ENCODE results near the gene ARNT2. TPM values are rescaled to one million over a fixed set of nuclear protein-coding genes. Genes with fewer than 3 reads are reported as not detected.

The ARNT2 gene
- polyA plus RNA-seq, 1 of the 3 experiments (the other 2 are of a cell fraction): 17.0 TPM

- TF ChIP-seq FOSL2 (IDR thresholded peaks at IDR 0.05; ENCODE audit: borderline replicate concordance, low read depth) (peak; percentile 78), MAX (IDR thresholded peaks at IDR 0.05; ENCODE audit: low read depth) (no peak), USF1 (IDR thresholded peaks at IDR 0.05; ENCODE audit: borderline replicate concordance, low read depth) (no peak), RAD21 (IDR thresholded peaks at IDR 0.05; ENCODE audit: low read length) (no peak), CHD2 (IDR thresholded peaks at IDR 0.05; ENCODE audit: low read length, partially characterized antibody) (no peak), RXRA (IDR thresholded peaks at IDR 0.05; ENCODE audit: borderline replicate concordance, low read depth) (no peak), IRF3 (IDR thresholded peaks at IDR 0.05; ENCODE audit: low read depth, low read length) (no peak), RFX5 (IDR thresholded peaks at IDR 0.05; ENCODE audit: low read length) (no peak)
- TF ChIP-seq, protein P1, sequence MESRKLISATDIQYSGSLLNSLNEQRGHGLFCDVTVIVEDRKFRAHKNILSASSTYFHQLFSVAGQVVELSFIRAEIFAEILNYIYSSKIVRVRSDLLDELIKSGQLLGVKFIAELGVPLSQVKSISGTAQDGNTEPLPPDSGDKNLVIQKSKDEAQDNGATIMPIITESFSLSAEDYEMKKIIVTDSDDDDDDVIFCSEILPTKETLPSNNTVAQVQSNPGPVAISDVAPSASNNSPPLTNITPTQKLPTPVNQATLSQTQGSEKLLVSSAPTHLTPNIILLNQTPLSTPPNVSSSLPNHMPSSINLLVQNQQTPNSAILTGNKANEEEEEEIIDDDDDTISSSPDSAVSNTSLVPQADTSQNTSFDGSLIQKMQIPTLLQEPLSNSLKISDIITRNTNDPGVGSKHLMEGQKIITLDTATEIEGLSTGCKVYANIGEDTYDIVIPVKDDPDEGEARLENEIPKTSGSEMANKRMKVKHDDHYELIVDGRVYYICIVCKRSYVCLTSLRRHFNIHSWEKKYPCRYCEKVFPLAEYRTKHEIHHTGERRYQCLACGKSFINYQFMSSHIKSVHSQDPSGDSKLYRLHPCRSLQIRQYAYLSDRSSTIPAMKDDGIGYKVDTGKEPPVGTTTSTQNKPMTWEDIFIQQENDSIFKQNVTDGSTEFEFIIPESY (IDR thresholded peaks at IDR 0.05; ENCODE audit: borderline replicate concordance, low read depth): no peak
Observed at GRCh38 chr15:80436511-80437307, 32.5 kb downstream of the ARNT2 start (continued).

- H3K9me2 ChIP-seq: no peaks in the 10 kb centered on the region
- H4K20me1 ChIP-seq (ENCODE audit: insufficient read depth): no peaks in the 10 kb centered on the region
- H3K79me2 ChIP-seq (ENCODE audit: insufficient read depth): peaks cover 10% of the 10 kb centered on the region
- TF ChIP-seq RFX5 (IDR thresholded peaks at IDR 0.05; ENCODE audit: low read length) (no peak), POLR2AphosphoS5 (IDR thresholded peaks at IDR 0.05; ENCODE audit: low read depth, low read length) (no peak), JUND (IDR thresholded peaks at IDR 0.05) (no peak), FOSL2 (IDR thresholded peaks at IDR 0.05; ENCODE audit: borderline replicate concordance, low read depth) (no peak)
- TF ChIP-seq, protein P1 (IDR thresholded peaks at IDR 0.05; ENCODE audit: borderline replicate concordance, low read depth): no peak
- H3K4me3 ChIP-seq (ENCODE audit: low read depth in 2 of 2, low read length in 1 of 2): no peak overlapping the region
- H3K4me2 ChIP-seq: peak overlapping the region; percentile 53; the same call in 1 of the 2 replicates
- no peaks in the 10 kb centered on the region for H3F3A ChIP-seq (replicated peaks; ENCODE audit: insufficient read depth)
- H3K27me3 ChIP-seq (ENCODE audit: insufficient read depth): no peaks in the 10 kb centered on the region
- H3K9me3 ChIP-seq: no peaks in the 10 kb centered on the region
- ChIA-PET POLR2A (no interaction called here), CTCF (interaction anchor here (1.1 to 1.3 kb wide), 2 partner anchors 19 to 342 kb away, joined by 4 read pairs; partner anchors contain the start of gene CEMIP)
- WGBS (ENCODE audit: low lambda C conversion rate): 74% methylated on average over 6 of the region's 6 CpGs
- H3K4me1 ChIP-seq (ENCODE audit: control insufficient read depth in 1 of 2, insufficient read depth in 2 of 2, low read depth in 1 of 2, low read length in 1 of 2): peaks cover 7 to 15% of the 10 kb centered on the region in 2 experiments; a peak in 2 of 4 replicates
- DNase-seq: no peak
- H3K36me3 ChIP-seq (replicated peaks in 1 of 2; ENCODE audit: control insufficient read depth in 1 of 2, insufficient read depth in 2 of 2, low read length in 1 of 2): no peaks in the 10 kb centered on the region
- H3K9ac ChIP-seq: no peak overlapping the region
- no peak overlapping the region for H3K27ac ChIP-seq (ENCODE audit: low read depth in 2 of 2, low read length in 1 of 2)
- H2AFZ ChIP-seq (ENCODE audit: low read depth): no peak overlapping the region
Observed at GRCh38 chr15:80437334-80437891, 33.2 kb downstream of the ARNT2 start.
